NCI-H1105 (cell line): Measurements from ENCODE around the gene CPEB3.
"Not testable (repeated sequence)": the region's sequence is repeated elsewhere in the genome, so short reads cannot be mapped to it uniquely, and the experiment has no call there.

Source experiments
- DNase-seq: peaks from one replicate; lab custom pipeline; 2025; lab: John Stamatoyannopoulos, UW

The CPEB3 gene

GRCh38 chr10:92290837-92291615 is at the start of gene CPEB3, which contains the start of gene MARCHF5:
Gene CPEB3, minus strand, starts transcription at chr10:92291078. Its CDS starts 50,728 bp downstream, at chr10:92240350.
Gene MARCHF5, plus strand, starts transcription at chr10:92291167. Its CDS starts 328 bp downstream, at chr10:92291495.
- peak; percentile 77 for DNase-seq

GRCh38 chr10:92329927-92330326 is 39.0 kb upstream of the CPEB3 start:
- not testable (repeated sequence) for DNase-seq

GRCh38 chr10:92328993-92329392 is 38.1 kb upstream of the CPEB3 start:
- DNase-seq = no peak

GRCh38 chr10:92327445-92328433 is 36.9 kb upstream of the CPEB3 start:
- no peak for DNase-seq

GRCh38 chr10:92323079-92323478 is 32.2 kb upstream of the CPEB3 start:
- no peak for DNase-seq

- no peak for DNase-seq
These were observed 25.7 kb upstream of the CPEB3 start for GRCh38 chr10:92316610-92317009.

- no peak for DNase-seq
These were observed 22.9 kb upstream of the CPEB3 start for GRCh38 chr10:92313750-92314149.

GRCh38 chr10:92309272-92309671 is 18.4 kb upstream of the CPEB3 start:
- no peak for DNase-seq

- no peak for DNase-seq
These were observed 14.5 kb upstream of the CPEB3 start for GRCh38 chr10:92305133-92306072.

GRCh38 chr10:92304061-92304460 is 13.2 kb upstream of the CPEB3 start:
- DNase-seq = no peak

- no peak for DNase-seq
These were observed 12.2 kb upstream of the CPEB3 start for GRCh38 chr10:92303096-92303495.

- DNase-seq = no peak
These were observed 7.6 kb upstream of the CPEB3 start for GRCh38 chr10:92298487-92298886.

GRCh38 chr10:92291921-92292845 is 1.3 kb upstream of the CPEB3 start:
- DNase-seq = peak; percentile 20

GRCh38 chr10:92291616-92291865 is 663 bp upstream of the CPEB3 start:
- no peak for DNase-seq

- peak; percentile 16 for DNase-seq
These were observed 622 bp downstream of the CPEB3 start for GRCh38 chr10:92290076-92290836.

- DNase-seq = no peak
These were observed 6.7 kb downstream of the CPEB3 start for GRCh38 chr10:92284112-92284704.

- no peak for DNase-seq
These were observed 11.7 kb downstream of the CPEB3 start for GRCh38 chr10:92278996-92279696.

- DNase-seq = no peak
These were observed 16.8 kb downstream of the CPEB3 start for GRCh38 chr10:92274071-92274470.

- DNase-seq = no peak
These were observed 22.1 kb downstream of the CPEB3 start for GRCh38 chr10:92268748-92269147.
